Measurements from ENCODE around the gene CDY2B.
"Not testable (repeated sequence)": the region's sequence is repeated elsewhere in the genome, so short reads cannot be mapped to it uniquely, and the experiment has no call there.

CDY2B gene

GRCh38 chrY:17880120-17880519, at the start of gene CDY2B:
Gene CDY2B (minus strand): TSS chrY:17880220. CDS start chrY:17879892, 328 bp downstream.
- DNase-seq, result not testable (repeated sequence)

GRCh38 chrY:17908009-17908408, 28.0 kb upstream of the CDY2B start:
- DNase-seq, result not testable (repeated sequence)

- not testable (repeated sequence) for DNase-seq
These were observed 27.3 kb upstream of the CDY2B start for GRCh38 chrY:17907351-17907750.

- not testable (repeated sequence) for DNase-seq
These were observed 1.7 kb upstream of the CDY2B start for GRCh38 chrY:17881697-17882096.

GRCh38 chrY:17876767-17877166, 3.3 kb downstream of the CDY2B start:
- not testable (repeated sequence) for DNase-seq

- not testable (repeated sequence) for DNase-seq
These were observed 4.6 kb downstream of the CDY2B start for GRCh38 chrY:17875401-17875800.

GRCh38 chrY:17871194-17871903, 8.7 kb downstream of the CDY2B start:
- DNase-seq, result not testable (repeated sequence)

- DNase-seq, result not testable (repeated sequence)
These were observed 9.3 kb downstream of the CDY2B start for GRCh38 chrY:17870737-17871136.

GRCh38 chrY:17867850-17868249, 12.2 kb downstream of the CDY2B start:
- not testable (repeated sequence) for DNase-seq

- not testable (repeated sequence) for DNase-seq
These were observed 19.4 kb downstream of the CDY2B start for GRCh38 chrY:17860634-17861033.

- not testable (repeated sequence) for DNase-seq
These were observed 22.8 kb downstream of the CDY2B start for GRCh38 chrY:17856963-17857848.

GRCh38 chrY:17856508-17856907, 23.5 kb downstream of the CDY2B start:
- DNase-seq, result not testable (repeated sequence)

GRCh38 chrY:17849131-17849530, 30.9 kb downstream of the CDY2B start:
- DNase-seq, result not testable (repeated sequence)

- not testable (repeated sequence) for DNase-seq
These were observed 47.9 kb downstream of the CDY2B start for GRCh38 chrY:17832149-17832548.

Data from GF-D8 (cell line).